HG02610 (cell line): ENCODE data around the gene AP2B1.
"Not testable (repeated sequence)": the region's sequence is repeated elsewhere in the genome, so short reads cannot be mapped to it uniquely, and the experiment has no call there.

ENCODE experiments used
- ATAC-seq: cut with Tn5 transposase; IDR thresholded peaks from one replicate; pipeline ENCODE4 v1.9.1; 2021; ENCODE audit warnings: mild to moderate bottlenecking, moderate library complexity; ENCODE audit not compliant: unreplicated experiment

The AP2B1 gene

DNA sequence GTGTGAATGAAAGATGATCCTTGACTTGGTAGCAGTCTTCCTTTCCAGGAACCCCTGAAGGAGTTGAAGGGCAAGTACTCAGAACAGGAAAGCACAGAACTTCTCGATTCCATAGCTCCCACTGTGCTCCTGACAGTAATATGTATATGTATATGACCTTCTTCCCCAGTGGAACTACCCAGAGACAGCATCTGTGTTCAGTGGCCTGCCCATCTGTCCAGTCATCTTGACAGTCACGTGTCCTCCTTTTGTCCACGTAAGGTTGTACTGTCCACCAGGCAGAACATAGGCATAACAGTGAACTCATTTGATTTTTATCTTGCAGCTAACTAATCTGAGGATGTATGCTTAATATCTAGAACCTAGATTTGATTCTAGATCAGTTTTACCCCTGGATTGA lies 106.5 kb downstream of the AP2B1 start:
- ATAC-seq, result no peak

- ATAC-seq, result no peak
Measured at GRCh38 chr17:35694906-35695305, 107.8 kb downstream of the AP2B1 start.

GRCh38 chr17:35695613-35696012 lies 108.5 kb downstream of the AP2B1 start:
- no peak for ATAC-seq

DNA sequence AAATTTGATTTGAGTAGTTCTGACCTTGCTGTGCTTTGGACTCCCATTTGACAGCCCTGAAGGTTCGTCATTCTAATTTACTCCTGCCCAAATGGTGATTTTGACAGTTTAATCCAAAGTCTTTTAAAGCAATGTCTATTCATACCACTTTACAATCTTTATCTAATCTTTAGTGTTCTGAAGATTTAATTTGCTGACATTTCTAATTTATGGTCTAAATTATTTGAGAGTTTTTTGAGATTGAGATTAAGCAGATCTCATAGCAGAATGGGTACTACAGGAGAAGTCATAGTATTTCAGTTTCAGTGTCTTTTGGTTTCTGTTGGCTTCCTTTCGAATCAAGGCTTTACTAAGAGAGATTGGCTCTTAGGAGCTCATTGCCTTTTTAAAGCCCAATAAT lies 111.7 kb downstream of the AP2B1 start:
- no peak for ATAC-seq

GRCh38 chr17:35700150-35700549 lies 113.0 kb downstream of the AP2B1 start:
- no peak for ATAC-seq

DNA sequence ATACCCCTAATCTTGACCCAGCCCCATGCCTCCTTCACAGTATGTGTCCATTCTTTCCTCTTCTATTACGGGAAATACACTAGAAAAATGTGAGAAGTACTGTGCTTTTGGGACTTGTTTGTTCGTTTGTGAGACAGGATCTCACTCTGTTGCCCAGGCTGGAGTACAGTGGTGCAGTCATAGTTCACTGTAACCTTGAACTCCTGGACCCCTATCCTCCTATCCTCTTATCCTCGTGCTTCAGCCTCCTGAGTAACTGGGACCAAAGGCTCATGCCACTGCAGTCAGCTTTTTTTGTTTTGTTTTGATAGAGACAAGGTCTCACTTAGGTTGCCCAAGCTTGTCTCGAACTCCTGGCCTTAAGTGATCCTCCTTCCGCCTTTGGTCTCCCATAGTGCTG lies 114.4 kb downstream of the AP2B1 start:
- no peak for ATAC-seq

DNA sequence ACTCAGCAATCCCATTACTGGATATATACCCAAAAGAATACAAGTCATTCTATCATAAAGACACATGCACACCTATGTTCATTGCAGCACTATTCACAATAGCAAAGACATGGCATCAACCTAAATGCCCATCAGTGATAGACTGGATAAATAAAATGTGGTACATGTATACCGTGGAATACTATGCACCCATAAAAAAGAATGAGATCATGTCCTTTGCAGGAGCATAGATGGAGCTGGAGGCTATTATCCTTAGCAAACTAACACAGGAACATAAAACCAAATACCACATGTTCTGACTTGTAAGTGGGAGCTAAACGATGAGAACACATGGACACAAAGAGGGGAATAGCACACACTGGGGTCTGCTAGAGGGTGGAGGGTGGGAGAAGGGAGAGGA lies 116.2 kb downstream of the AP2B1 start:
- ATAC-seq, result not testable (repeated sequence)

- no peak for ATAC-seq
Measured at GRCh38 chr17:35705230-35705629, 118.1 kb downstream of the AP2B1 start.

- no peak for ATAC-seq
Measured at GRCh38 chr17:35705705-35706104, 118.6 kb downstream of the AP2B1 start.

DNA sequence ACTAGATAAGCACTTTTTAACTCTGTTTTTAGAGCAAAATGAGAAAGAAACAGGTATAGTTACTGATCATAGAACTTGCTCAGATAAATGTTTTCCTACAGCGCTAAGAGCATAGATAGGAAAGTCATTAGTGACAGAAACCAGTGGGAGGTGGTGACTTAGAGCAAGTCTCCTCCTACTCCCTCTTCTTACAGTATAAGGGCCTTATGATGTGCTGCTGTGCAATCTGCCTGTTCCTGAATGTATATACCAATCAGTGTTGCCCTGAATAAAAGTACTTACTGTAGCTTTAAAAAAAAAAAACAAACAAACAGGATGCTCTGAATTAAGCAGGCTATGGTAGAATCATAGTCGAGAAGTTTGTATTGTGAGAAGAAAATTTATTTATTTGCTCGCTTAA lies 121.0 kb downstream of the AP2B1 start:
- ATAC-seq, result no peak

DNA sequence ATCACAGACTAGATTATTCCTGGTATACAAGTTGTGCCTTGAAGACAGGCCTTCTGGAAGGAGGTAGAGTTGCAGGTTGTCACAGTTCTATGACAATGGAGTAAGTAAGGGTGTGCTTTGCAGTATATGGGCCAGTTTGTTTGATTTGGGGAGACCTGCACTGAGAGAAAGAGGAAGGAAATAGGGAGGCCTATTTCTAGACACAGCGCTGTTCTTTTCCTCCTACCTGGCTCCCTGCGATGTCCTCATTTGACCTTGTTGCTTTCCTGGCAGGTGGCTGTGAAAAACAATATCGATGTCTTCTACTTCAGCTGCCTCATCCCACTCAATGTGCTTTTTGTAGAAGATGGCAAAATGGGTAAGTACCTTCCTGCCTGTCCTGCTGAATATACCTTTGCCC lies 121.8 kb downstream of the AP2B1 start:
- no peak for ATAC-seq

GRCh38 chr17:35709874-35710273 lies 122.8 kb downstream of the AP2B1 start:
- no peak for ATAC-seq

DNA sequence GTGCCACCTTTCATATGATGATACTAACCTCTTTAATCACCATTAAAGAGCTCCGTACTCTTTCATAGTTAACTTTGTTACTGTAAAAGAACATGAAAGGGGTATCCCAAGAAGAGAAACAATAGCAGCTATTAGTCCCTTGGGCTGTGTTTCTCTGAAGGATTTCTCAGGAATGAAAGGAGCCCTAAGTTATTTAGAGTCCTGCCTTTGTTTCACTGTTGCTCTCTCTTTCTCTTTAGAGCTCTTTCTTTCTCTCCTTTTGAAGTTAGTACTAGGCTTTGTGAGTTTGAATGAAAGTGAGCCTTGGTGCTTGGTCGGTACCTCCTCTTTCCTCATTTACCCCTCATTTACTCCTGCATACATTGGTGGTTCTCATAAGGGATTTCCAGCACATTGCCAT lies 123.8 kb downstream of the AP2B1 start:
- no peak for ATAC-seq

DNA sequence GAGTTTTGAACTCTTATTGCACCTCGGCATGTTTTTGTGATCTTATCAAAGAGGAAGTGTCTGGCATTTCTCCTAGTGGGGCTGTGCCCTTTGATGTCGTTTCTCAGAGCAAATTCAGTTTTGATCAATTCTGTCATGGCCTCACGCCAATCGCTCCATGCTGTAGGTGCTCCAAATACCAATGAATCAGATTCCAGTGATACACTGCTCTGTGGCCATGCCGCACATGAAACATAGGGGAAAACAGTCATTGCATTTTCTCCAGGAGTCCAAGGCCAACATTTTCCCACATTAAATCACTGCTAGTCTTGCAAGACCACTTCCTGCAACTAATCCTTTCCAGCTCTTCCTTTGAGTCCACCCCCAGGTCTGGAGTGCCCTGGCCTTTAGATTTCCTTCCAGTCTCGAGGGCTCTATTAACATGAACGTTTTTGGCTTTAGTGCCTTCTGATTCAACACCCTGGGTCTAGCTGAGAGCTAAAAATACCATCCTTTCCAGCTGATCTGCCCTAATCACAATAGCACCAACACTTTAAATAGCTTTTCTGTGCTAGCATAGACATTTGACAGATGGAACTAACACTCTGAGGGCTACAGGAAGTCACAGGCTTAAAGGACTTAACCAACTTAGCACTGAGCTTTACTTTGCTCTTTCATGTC lies 126.1 kb downstream of the AP2B1 start:
- ATAC-seq, result no peak

- no peak for ATAC-seq
Measured at GRCh38 chr17:35714988-35715387, 127.9 kb downstream of the AP2B1 start.

- no peak for ATAC-seq
Measured at GRCh38 chr17:35715416-35715815, 128.3 kb downstream of the AP2B1 start.

- ATAC-seq, result no peak
Measured at GRCh38 chr17:35716173-35716572, 129.1 kb downstream of the AP2B1 start.

GRCh38 chr17:35716897-35717465 lies 129.9 kb downstream of the AP2B1 start:
- ATAC-seq, result no peak

- ATAC-seq, result no peak
Measured at GRCh38 chr17:35717475-35717874, 130.4 kb downstream of the AP2B1 start.

- ATAC-seq, result no peak
Measured at GRCh38 chr17:35723735-35724134, 136.6 kb downstream of the AP2B1 start.

GRCh38 chr17:35725058-35725457 lies 137.9 kb downstream of the AP2B1 start:
- no peak for ATAC-seq

DNA sequence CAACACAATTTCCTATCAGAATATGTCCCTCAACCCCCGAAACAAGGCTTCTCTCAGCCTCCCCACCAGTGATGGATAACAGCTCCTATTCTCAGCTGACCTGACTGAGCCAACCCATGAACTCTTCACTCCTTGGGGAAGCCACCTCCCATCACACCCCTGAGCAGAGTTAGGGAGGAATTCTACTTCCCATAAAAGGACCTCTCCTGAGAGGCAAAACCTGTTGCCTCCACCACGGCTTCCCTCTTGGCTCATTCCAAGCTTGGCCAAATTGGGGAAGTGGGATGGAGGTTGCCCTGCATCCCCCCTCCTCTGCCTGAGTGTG lies 138.6 kb downstream of the AP2B1 start:
- no peak for ATAC-seq
